NCI-H2107 treated with DMSO at 0.1 percent for 48 hours (cell line): ENCODE measurements around the gene SPRY4.
"Not testable (repeated sequence)": the region's sequence is repeated elsewhere in the genome, so short reads cannot be mapped to it uniquely, and the experiment has no call there.

Experiments used
- DNase-seq: peaks from one replicate; lab custom pipeline; 2025; ENCODE audit not compliant: unreplicated experiment; lab: John Stamatoyannopoulos, UW

Gene SPRY4

GRCh38 chr5:142315096-142315900 is 9.5 kb downstream of the SPRY4 start:
- DNase-seq: no peak

- no peak for DNase-seq
These were observed 10.2 kb downstream of the SPRY4 start for GRCh38 chr5:142314606-142315005.

DNA sequence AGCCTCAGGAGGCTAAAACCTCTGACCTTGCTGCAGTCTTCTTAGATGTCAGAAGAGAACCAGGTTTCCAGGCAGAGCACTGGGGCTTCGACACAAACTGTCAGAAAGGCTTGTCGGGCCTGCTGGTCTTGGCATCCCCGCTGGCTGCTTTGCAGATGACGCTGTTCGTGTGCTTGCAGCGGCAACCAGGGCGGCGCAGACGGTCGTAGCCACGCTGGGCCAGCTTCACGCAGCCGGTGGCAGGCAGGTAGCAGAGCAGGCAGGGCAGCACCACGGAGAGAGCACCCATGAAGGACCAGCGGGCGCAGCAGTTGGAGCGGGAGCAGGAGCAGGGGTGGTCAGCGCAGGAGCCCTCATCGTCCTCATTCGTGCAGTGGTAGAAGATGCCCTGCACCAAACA is 10.7 kb downstream of the SPRY4 start:
- no peak for DNase-seq

DNA sequence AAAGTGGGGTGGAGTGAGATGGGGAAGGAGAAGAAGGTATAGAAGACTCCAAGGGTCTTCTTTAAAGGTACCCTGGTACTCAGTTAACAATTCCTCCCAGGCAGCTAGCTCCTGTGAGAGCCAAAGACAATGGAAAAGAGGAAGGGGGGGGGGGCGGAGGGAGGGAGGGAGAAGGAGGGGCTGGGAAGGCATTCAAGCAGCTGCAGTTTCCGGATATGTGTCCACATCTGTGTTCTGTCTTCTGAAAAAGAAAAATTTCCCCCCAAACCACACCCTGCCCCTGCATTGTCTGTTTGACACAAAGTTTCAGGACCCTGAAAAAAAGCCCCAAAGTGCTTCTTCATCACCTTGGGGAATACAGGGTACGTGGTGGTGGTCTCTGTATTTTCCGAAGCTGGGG is 11.1 kb downstream of the SPRY4 start:
- DNase-seq: no peak

- no peak for DNase-seq
These were observed 11.5 kb downstream of the SPRY4 start for GRCh38 chr5:142313275-142313674.

GRCh38 chr5:142312399-142312798 is 12.4 kb downstream of the SPRY4 start:
- no peak for DNase-seq

- DNase-seq: no peak
These were observed 13.1 kb downstream of the SPRY4 start for GRCh38 chr5:142311725-142312124.

DNA sequence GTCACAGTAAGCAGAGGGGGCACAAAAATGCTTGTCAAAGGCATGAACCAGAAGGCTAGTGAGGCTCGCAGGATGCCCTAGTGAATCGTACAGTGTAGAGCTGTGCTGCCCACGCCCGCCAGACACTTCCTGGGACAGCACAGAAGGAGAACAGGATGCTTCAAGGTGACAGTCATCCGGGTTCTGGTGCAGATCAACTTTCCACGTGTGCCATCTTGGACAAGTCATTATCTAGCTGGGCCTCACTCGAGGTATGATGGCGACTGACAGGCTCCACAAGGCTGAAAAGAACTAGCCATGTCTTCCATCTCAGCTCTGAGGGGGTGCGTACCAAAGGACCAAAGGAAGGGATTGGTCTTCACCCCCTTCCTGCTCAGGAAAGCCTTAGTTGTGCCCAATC is 14.0 kb downstream of the SPRY4 start:
- DNase-seq: no peak

DNA sequence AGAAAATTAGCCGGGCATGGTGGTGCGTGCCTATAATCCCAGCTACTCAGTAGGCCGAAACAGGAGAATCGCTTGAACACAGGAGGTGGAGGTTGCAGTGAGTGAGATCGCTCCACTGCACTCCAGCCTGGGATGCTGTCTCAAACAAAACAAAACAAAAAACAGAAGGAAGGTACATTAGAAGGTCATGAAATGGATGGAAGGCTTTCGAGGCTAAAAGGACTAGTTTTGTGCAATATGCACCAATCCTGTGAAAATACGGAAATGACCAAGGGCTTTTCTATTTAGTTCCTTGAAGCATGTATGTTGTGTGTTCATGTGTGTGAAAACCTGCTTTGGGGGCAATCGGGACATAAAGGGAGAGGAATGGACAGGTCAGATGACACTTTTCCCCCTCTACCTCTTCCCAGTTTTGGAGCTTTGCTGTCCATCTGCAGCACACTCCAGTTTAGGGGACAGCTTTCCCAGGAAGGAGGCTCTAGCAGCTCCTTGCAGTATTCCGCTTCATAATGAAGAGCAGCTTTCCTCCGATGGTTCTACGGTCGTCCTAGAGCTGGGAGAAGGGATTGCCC is 15.0 kb downstream of the SPRY4 start:
- DNase-seq: no peak

DNA sequence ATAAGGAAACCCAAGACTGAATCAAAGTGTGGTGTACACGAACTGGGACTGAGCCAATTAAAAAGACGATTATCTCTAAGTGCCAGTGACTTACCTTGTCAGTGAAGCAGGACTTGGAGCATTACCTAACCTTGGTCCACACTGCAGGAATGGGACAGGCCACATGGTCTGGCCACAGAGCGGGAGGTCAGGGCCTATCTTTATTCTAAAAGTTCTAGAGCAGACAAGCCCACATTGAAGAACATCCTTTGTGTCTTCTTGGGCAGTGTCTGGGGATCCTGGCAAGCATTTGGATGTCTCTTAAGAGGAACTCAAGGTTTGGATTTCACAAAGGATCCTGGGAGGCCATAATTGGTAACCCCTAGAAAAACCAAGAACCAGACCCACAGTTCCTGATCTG is 16.5 kb downstream of the SPRY4 start:
- no peak for DNase-seq

GRCh38 chr5:142307146-142307890 is 17.5 kb downstream of the SPRY4 start:
- no peak for DNase-seq

DNA sequence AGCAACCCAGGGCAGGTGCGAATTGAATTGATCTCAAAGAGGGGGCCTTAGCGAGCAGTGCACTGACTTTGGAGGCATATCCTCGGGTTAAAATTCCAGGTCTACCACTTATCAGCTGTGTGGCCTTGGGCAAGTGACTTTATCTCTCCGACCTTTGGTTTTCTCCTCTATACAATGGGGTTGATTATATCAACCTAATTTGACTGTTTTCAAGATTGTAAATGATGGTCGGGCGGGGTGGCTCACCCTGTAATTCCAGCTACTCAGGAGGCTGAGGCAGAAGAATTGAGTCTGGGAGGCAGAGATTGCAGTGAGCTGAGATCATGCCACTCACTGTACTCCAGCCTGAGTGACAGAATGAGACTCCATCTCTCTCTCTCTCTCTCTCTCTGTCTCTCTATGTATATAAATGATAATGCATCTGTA is 18.7 kb downstream of the SPRY4 start:
- no peak for DNase-seq

DNA sequence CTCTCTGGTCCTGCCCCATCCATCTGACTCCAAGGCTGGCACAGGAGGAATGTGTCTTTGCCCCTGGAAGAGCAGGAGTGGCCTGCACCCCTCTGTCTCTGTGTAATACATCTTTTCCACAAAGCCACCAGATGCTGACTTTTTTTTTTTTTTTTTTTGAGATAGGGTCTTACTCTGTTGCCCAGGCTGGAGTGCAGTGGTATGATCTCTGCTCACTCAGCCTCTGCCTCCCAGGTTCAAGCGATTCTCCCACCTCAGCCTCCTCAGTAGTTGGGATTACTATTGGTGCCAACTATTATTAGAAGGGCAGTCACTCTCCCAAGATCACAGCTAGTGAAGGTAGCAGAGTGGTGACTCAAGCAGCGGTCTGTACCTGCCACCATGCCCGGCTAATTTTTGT is 19.6 kb downstream of the SPRY4 start:
- DNase-seq: no peak

DNA sequence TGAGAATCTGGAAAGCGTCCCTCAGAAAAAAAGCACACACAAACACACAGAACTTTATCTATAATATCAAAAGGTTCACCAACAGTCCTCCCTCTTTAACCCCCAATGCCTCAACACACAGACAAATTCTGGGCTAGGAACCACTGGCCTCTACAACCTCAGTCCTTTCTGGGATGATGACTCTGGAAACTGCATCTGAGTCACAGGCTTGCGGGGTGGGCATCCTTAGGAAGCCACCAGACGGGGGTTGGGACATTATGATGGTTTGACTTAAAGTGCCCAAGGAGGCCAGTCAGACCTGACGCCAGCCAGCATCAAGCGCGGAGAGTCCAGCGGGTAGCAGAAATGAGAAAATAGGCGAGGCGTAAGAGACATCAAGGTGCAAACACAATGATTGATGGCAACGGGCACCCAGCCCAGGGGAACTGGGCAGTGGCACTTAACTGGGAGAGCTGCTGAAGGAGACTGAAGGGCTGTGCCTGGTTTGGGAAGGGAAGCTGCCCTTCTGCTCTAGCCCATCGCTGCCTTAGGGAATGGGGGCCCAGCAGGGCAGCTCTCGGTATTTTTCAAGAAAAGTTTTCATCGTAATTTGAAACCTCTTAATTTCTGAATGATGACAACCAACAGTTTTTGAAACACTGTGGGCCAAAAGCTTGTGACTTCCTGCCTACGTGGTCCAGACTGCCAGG is 20.7 kb downstream of the SPRY4 start:
- no peak for DNase-seq

DNA sequence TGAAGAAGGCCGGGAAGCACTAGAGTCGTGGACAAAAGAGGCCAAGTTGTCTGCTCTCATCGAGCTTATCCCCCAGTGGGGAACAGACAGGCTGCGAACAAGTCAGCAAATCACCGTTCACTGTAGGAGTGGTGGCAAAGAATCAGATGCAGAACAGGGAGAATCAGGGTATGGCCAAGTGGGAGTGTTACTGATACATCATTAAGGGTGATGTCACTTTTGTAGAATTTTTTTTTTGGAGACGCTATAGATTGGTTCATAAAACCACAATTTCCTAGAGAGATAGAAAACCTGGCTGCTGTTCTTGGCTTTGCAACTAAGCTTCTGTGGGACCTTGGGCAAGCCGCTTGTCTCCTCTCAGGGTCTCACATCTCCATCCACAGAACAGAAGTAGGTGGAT is 21.3 kb downstream of the SPRY4 start:
- DNase-seq: no peak

- no peak for DNase-seq
These were observed 23.3 kb downstream of the SPRY4 start for GRCh38 chr5:142301540-142301939.

DNA sequence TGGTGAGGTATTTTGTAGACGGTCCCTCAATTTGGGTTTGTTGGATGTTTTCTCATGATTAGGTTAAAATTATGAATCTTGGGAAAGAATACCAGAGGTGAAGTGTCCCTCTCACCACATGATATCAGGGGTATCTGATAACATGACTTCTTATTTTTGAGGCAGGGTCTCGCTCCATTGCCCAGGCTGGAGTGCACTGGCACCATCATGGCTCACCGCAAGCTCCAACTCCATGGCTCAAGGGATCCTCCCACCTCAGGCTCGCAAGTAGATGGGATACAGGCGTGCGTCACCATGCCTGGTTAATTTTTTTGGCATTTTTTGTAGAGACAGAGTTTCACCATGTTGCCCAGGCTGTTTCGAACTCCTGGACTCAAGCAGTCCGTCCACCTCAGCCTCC is 24.1 kb downstream of the SPRY4 start:
- no peak for DNase-seq

DNA sequence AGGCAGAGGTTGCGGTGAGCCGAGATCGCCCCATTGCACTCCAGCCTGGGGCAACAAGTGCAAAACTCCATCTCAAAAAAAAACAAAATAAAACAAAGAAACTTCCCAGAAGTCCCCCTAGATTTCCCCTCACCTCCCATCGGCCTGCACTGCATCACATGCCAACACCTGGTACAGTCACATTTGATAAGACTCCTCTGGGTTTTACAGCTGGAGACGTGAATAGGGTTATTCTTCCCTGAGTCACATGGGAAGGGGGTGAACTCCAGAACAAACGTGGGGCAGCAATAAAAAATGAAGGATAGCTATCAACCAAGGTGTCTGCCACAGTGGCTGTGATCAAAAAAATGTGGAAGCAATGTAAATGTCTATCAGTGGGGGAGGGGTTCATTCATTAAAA is 26.0 kb downstream of the SPRY4 start:
- DNase-seq: no peak

GRCh38 chr5:142297786-142298185 is 27.0 kb downstream of the SPRY4 start:
- not testable (repeated sequence) for DNase-seq

- no peak for DNase-seq
These were observed 27.9 kb downstream of the SPRY4 start for GRCh38 chr5:142296914-142297417.
